HuH-7.5 (cell line): ENCODE data around the gene IL17RC.
"Not testable (repeated sequence)": the region's sequence is repeated elsewhere in the genome, so short reads cannot be mapped to it uniquely, and the experiment has no call there.

Experiments
- DNase-seq: peaks from one replicate; pipeline ENCODE4 v3.0.0; 2011; ENCODE audit warnings: low spot score

The IL17RC gene

DNA sequence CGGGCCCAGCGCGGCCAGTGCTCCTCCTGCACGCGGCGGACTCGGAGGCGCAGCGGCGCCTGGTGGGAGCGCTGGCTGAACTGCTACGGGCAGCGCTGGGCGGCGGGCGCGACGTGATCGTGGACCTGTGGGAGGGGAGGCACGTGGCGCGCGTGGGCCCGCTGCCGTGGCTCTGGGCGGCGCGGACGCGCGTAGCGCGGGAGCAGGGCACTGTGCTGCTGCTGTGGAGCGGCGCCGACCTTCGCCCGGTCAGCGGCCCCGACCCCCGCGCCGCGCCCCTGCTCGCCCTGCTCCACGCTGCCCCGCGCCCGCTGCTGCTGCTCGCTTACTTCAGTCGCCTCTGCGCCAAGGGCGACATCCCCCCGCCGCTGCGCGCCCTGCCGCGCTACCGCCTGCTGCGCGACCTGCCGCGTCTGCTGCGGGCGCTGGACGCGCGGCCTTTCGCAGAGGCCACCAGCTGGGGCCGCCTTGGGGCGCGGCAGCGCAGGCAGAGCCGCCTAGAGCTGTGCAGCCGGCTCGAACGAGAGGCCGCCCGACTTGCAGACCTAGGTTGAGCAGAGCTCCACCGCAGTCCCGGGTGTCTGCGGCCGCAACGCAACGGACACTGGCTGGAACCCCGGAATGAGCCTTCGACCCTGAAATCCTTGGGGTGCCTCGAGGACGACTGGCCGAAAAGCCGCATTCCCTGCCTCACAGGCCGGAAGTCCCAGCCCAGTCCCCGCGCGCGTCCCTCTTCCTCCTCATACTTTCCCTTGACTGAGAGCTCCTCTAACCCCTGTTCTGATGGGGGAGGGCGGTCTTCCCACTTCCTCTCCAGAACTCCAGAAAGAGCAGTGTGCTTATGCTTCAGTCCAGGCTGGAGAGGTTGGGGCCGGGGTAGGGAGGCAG, 1.4 kb upstream of the IL17RC start:
- peak; percentile 70 for DNase-seq

DNA sequence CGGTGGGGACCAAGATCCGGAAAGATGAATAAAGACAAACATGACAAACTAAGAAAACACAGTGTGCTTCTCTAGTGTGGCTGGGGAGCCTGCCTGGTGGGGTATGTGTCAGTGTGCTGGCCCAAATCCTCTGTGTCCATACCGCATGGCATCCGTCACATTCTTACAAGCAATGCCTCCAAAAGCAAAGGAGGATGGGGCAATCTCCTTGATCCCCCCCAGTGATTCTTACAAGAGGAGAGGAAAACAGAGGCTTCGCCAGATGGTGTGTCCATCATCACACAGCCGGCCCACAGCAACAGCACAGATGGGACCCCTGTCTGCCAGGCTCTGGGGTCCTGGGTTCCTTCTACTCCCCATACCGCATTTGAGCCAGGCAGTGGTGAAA, 558 bp upstream of the IL17RC start:
- no peak for DNase-seq

DNA sequence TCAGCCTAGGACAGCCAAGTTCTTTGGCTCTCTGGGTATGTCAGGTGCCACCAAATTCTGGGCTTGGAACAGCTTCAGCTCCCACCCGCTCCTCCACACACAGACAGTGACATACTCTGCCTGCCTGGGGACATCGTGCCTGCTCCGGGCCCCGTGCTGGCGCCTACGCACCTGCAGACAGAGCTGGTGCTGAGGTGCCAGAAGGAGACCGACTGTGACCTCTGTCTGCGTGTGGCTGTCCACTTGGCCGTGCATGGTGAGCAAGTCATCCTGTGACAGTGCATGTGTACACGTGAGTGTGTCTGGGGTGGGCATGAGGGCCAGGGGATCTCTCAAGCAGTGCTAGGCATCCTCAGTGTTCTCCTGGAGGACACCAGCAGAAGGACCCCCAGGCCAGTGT, 922 bp downstream of the IL17RC start:
- DNase-seq: no peak

DNA sequence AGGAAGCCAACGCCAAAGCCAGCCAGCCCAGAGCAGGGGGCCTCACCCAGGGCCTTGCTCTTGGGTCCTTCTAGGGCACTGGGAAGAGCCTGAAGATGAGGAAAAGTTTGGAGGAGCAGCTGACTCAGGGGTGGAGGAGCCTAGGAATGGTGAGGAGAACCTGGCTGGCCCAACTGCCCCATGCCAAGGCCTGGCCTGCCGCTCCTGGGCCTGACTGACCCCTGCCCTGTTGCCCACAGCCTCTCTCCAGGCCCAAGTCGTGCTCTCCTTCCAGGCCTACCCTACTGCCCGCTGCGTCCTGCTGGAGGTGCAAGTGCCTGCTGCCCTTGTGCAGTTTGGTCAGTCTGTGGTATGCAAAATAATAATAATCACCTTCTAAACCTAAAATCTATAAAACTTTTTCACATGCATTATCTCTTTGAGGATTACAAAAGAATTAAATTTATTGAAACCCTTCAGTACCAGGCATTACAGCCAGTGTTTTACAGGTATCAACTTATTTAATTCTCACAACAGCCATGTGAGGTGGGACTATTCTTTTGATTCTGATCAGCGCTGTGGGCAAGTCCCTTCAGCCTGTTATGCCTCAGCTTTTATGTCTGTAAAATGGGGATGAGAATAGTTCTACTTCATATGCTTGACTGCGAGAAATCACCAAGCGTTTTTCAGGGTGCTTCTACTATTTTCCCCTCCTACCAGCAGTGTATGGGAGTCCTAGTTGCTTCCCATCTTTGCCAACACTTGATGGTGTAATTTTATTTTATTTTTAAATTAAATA, 1.6 kb downstream of the IL17RC start:
- no peak for DNase-seq

DNA sequence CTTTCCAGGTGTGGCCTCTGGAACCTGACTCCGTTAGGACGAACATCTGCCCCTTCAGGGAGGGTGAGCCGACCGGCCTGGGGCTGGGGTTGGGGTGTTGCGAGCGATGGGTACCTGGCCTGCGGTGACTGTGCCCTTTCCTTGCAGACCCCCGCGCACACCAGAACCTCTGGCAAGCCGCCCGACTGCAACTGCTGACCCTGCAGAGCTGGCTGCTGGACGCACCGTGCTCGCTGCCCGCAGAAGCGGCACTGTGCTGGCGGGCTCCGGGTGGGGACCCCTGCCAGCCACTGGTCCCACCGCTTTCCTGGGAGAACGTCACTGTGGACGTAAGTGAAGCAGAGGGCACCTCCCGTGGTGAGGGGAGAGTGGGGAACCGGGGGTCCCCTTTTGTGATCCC, 11.3 kb downstream of the IL17RC start:
- DNase-seq: no peak

DNA sequence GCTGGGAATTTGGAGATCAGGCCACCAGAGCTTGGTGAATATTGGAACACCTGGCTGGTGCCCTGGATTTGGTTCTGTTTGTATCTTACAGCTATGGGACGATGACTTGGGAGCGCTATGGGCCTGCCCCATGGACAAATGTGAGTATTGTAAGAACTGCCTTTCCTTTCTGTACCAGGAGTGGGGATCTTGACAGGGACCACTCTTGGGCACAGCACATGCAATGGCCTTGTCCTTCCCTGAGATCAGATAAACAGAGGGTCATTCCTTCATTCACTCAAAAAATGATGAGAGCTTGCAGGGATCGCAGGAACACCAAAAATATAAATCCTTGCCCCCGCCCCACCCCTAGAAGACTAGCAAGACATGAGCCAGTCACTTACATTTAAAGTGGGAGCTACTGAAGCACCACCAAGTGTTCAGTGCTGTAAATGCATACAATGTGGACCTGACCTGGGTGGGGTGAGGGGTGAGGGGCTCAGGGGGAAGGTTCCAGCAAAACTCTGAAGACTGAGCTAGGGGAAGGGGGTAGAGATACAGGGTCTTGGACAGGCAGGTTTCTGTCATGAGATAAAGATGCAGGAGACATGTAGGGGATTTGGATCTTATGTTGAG, 14.0 kb downstream of the IL17RC start:
- DNase-seq: peak; percentile 70

GRCh38 chr3:9932535-9932842, 15.6 kb downstream of the IL17RC start:
- DNase-seq: no peak

DNA sequence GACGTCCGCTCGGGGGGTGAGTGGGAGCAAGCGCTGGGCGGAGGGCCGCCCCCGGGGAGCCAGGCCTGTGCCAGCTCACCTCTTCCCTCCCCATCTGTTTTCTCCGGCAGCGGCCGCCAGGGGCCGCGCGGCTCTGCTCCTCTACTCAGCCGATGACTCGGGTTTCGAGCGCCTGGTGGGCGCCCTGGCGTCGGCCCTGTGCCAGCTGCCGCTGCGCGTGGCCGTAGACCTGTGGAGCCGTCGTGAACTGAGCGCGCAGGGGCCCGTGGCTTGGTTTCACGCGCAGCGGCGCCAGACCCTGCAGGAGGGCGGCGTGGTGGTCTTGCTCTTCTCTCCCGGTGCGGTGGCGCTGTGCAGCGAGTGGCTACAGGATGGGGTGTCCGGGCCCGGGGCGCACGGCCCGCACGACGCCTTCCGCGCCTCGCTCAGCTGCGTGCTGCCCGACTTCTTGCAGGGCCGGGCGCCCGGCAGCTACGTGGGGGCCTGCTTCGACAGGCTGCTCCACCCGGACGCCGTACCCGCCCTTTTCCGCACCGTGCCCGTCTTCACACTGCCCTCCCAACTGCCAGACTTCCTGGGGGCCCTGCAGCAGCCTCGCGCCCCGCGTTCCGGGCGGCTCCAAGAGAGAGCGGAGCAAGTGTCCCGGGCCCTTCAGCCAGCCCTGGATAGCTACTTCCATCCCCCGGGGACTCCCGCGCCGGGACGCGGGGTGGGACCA, 16.1 kb downstream of the IL17RC start:
- DNase-seq: peak; percentile 90

DNA sequence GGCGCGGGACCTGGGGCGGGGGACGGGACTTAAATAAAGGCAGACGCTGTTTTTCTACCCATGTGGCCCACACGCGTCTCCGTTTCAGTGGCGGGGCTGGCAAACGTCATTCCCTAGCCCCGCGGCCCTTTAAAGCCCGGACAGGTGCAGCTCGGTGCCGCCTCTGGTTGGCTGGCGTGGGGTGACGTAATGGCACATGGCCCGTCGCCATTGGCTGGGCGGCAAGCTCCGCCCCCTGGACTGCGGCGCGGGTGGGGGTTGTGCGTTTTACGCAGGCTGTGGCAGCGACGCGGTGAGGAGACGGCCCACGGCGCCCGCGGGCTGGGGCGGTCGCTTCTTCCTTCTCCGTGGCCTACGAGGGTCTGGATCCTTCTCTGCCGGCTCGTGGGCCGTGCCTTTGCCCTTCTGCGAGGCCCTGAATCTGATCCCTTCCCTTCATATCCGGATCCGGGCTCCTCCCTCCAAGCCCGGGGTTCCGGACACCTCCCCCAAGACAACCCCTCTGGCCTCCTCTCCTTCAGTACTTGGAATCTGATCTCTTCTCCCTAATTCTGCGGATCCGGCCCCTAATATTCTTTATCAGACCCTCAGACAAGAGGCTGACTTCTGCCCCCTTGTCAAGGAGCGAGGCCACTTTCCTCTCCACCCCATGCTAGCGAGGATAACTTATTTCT, 16.8 kb downstream of the IL17RC start, which contains the start of gene CRELD1:
TSS of gene CRELD1 (plus strand) at position 274 of the 674 bp plus-strand sequence. CDS start 605 bp downstream, outside the sequence.
- DNase-seq: peak; percentile 96

DNA sequence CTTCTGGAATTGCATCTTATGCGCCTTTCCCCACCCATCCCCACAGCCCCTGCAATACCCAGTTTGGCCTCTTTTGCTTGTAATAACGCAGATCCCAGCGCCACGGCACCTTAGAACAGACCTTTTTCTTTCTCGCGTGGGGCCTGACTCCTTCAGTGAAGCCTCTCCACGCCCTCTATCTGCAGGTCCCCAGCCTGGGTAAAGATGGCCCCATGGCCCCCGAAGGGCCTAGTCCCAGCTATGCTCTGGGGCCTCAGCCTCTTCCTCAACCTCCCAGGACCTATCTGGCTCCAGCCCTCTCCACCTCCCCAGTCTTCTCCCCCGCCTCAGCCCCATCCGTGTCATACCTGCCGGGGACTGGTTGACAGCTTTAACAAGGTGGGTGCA, 17.3 kb downstream of the IL17RC start:
- no peak for DNase-seq

DNA sequence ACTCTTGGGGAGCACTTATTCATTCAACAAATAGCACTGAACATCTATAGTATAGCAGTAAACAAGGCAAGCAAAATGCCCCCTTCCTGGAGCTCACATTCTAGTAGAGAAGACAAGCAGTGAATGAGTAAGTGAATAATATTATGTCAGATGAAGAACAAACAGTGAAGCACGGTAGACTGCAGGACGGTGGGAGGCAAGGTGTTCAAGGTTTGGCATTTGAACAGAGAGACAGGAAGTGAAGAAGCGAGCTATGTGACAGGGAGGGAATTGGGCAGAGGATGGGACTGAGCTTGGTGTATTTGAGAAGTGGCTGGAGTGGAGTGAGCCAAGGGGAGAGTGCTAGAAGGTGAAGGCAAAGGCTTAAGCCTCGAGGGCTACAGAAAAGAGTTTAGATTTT, 18.1 kb downstream of the IL17RC start:
- DNase-seq: no peak

- DNase-seq: no peak
Observed at GRCh38 chr3:9935966-9936510, 19.1 kb downstream of the IL17RC start.

DNA sequence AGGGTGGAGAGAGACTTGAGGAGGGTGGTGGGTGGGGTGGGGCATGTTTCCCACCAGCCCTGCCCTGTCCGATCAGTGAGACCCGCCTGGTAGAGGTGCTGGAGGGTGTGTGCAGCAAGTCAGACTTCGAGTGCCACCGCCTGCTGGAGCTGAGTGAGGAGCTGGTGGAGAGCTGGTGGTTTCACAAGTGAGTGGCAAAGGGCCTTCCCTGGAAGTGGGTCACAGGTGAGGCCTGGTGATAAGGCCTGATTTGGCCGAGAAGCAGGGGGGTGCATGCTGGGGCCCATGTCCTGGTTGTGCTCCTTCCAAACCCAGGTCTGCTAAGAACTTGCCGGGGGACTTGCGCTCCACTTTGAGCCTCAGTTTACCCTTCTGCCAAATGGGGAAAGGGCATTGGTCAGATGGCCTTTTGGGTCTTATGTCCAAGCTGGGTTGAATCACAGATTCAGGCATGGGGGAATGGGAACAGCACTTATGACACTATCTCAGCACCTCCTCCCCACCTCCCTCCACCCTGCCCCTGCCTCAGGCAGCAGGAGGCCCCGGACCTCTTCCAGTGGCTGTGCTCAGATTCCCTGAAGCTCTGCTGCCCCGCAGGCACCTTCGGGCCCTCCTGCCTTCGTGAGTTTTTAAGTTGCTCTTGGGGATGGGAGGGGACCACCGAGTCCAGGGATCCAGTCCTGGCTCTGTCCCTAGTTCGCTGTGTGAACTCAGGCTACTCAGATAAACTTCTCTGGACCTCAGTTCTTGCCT, 20.8 kb downstream of the IL17RC start:
- DNase-seq: no peak

GRCh38 chr3:9938966-9939365, 22.1 kb downstream of the IL17RC start:
- DNase-seq: no peak

DNA sequence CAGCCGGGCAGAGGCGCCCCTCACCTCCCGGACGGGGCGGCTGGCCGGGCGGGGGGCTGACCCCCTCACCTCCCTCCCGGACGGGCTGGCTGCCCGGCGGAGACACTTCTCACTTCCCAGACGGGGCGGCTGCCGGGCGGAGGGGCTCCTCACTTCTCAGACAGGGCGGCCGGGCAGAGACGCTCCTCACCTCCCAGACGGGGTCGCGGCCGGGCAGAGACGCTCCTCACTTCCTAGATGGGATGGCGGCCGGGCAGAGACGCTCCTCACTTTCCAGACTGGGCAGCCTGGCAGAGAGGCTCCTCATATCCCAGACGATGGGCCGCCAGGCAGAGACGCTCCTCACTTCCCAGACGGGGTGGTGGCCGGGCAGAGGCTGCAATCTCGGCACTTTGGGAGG, 23.0 kb downstream of the IL17RC start:
- DNase-seq: not testable (repeated sequence)

GRCh38 chr3:9940746-9941145, 23.8 kb downstream of the IL17RC start:
- no peak for DNase-seq

GRCh38 chr3:9942164-9942563, 25.3 kb downstream of the IL17RC start:
- DNase-seq: no peak

DNA sequence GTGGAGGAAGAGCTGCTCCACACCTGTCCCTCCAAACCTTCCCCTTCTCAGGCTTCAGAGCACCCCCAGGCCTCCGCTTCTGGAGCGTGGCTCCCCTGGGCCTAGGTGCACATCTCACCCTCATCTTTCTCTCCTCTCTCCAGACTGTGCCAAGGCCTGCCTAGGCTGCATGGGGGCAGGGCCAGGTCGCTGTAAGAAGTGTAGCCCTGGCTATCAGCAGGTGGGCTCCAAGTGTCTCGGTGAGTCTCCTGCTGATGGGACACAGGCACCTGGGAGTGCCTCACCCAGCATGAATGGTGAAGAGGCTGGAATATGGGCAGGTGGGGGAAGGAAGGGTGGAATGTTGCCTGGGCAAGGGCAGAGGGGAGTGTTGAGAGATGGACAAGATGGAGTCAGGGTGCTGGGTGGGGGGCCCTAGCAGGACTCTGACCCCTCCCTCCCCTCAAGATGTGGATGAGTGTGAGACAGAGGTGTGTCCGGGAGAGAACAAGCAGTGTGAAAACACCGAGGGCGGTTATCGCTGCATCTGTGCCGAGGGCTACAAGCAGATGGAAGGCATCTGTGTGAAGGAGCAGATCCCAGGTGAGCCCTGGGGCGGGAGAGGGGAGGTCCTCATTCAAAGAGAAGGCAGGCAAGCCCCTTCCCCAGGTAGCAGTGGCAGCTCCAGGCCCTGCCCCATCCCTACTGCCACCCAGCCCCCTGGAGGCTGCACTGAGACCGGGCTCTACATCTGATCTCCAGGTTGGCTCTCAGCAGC, 26.2 kb downstream of the IL17RC start:
- no peak for DNase-seq

DNA sequence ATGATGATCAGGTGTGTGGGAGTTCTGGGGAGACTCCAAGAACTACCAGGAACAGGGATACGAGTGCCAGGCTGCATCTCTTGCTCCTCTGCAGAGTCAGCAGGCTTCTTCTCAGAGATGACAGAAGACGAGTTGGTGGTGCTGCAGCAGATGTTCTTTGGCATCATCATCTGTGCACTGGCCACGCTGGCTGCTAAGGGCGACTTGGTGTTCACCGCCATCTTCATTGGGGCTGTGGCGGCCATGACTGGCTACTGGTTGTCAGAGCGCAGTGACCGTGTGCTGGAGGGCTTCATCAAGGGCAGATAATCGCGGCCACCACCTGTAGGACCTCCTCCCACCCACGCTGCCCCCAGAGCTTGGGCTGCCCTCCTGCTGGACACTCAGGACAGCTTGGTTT, 27.4 kb downstream of the IL17RC start:
- no peak for DNase-seq

- no peak for DNase-seq
Observed at GRCh38 chr3:9945358-9945757, 28.5 kb downstream of the IL17RC start.
